ENCODE results near the gene NOCT. TPM values are rescaled to one million over a fixed set of nuclear protein-coding genes. Genes with fewer than 3 reads are reported as not detected.
A peak's percentile ranks its signal among the peaks of the same experiment; 100 is the strongest.
"Not testable (repeated sequence)": the region's sequence is repeated elsewhere in the genome, so short reads cannot be mapped to it uniquely, and the experiment has no call there.

The NOCT gene
- polyA plus RNA-seq, 6 donors from 2014 or later, result 0.41 to 4.3 (median 1.3) TPM; not detected in 1

- DNase-seq (no peak), ATAC-seq (ENCODE audit: low read depth in 2 of 2) (no peak)
- H3K4me3 Mint-ChIP-seq, result no peak overlapping the region
- no peaks in the 10 kb centered on the region for H3K27me3 Mint-ChIP-seq
- peak overlapping the region in 4 of 6 donors; percentile 20 to 26 (median 22) for H3K27ac Mint-ChIP-seq
- no peaks in the 10 kb centered on the region for H3K9me3 Mint-ChIP-seq
- peaks cover 35 to 50% (median 42%) of the 10 kb centered on the region in 3 donors for H3K4me1 Mint-ChIP-seq
- H3K36me3 Mint-ChIP-seq, result no peaks in the 10 kb centered on the region
Measured at GRCh38 chr4:139035650-139036049, 20.1 kb downstream of the NOCT start.

GRCh38 chr4:139036885-139037284, 21.3 kb downstream of the NOCT start:
- no peaks in the 10 kb centered on the region for H3K9me3 Mint-ChIP-seq
- DNase-seq (no peak), ATAC-seq (ENCODE audit: low read depth in 2 of 2) (no peak)
- peaks cover 31 to 41% (median 33%) of the 10 kb centered on the region in 3 donors for H3K4me1 Mint-ChIP-seq
- H3K4me3 Mint-ChIP-seq, result no peak overlapping the region
- H3K36me3 Mint-ChIP-seq, result no peaks in the 10 kb centered on the region
- H3K27me3 Mint-ChIP-seq, result no peaks in the 10 kb centered on the region
- H3K27ac Mint-ChIP-seq, result peak overlapping the region in 3 of 6 donors; percentile 31 to 72 (median 32)

GRCh38 chr4:139038874-139039443, 23.4 kb downstream of the NOCT start:
- peak overlapping the region in 1 of 8 donors; percentile 43 for H3K4me3 Mint-ChIP-seq
- no peaks in the 10 kb centered on the region for H3K27me3 Mint-ChIP-seq
- no peak for DNase-seq
- H3K36me3 Mint-ChIP-seq, result no peaks in the 10 kb centered on the region
- no peaks in the 10 kb centered on the region for H3K9me3 Mint-ChIP-seq
- peak overlapping the region in 3 of 6 donors; percentile 12 to 45 (median 12) for H3K27ac Mint-ChIP-seq
- peaks cover 20 to 32% (median 28%) of the 10 kb centered on the region in 3 donors for H3K4me1 Mint-ChIP-seq
- ATAC-seq (ENCODE audit: low read depth in 2 of 2), result no peak

GRCh38 chr4:139042981-139043460, 27.4 kb downstream of the NOCT start:
- peak overlapping the region in 2 of 6 donors; percentile 15 to 78 for H3K27ac Mint-ChIP-seq
- no peaks in the 10 kb centered on the region for H3K36me3 Mint-ChIP-seq
- no peak for DNase-seq
- no peaks in the 10 kb centered on the region for H3K27me3 Mint-ChIP-seq
- H3K4me1 Mint-ChIP-seq, result no peaks in the 10 kb centered on the region
- H3K9me3 Mint-ChIP-seq, result no peaks in the 10 kb centered on the region
- ATAC-seq (ENCODE audit: low read depth in 2 of 2), result no peak
- H3K4me3 Mint-ChIP-seq, result no peak overlapping the region

GRCh38 chr4:139044291-139044690, 28.7 kb downstream of the NOCT start:
- Mint-ChIP-seq H3K4me1 (peaks cover 0 to 3% (median 0%) of the 10 kb centered on the region in 3 donors), H3K36me3 (no peaks in the 10 kb centered on the region), H3K9me3 (no peaks in the 10 kb centered on the region), H3K27me3 (no peaks in the 10 kb centered on the region), H3K4me3 (no peak overlapping the region), H3K27ac (peak overlapping the region in 1 of 6 donors; percentile 39)
- no peak for DNase-seq
- ATAC-seq (ENCODE audit: low read depth in 2 of 2), result no peak

- Mint-ChIP-seq H3K4me1 (peaks cover 0 to 3% (median 0%) of the 10 kb centered on the region in 3 donors), H3K4me3 (no peak overlapping the region), H3K27me3 (no peaks in the 10 kb centered on the region), H3K27ac (peak overlapping the region in 3 of 6 donors; percentile 3 to 76 (median 68)), H3K9me3 (no peaks in the 10 kb centered on the region), H3K36me3 (no peaks in the 10 kb centered on the region)
- no peak for ATAC-seq (ENCODE audit: low read depth in 2 of 2)
- no peak for DNase-seq
Measured at GRCh38 chr4:139048026-139048425, 32.4 kb downstream of the NOCT start.

- Mint-ChIP-seq H3K9me3 (no peaks in the 10 kb centered on the region), H3K36me3 (peaks cover 10 to 13% of the 10 kb centered on the region in 2 donors), H3K4me3 (no peak overlapping the region), H3K27me3 (no peaks in the 10 kb centered on the region), H3K27ac (peak overlapping the region in 1 of 6 donors; percentile 68), H3K4me1 (peaks cover 2 to 12% (median 8%) of the 10 kb centered on the region in 3 donors)
- ATAC-seq (ENCODE audit: low read depth in 2 of 2), result no peak
- DNase-seq, result no peak
Measured at GRCh38 chr4:139050446-139050845, 34.9 kb downstream of the NOCT start.

GRCh38 chr4:139053909-139054308, 38.3 kb downstream of the NOCT start:
- no peak overlapping the region for H3K4me3 Mint-ChIP-seq
- H3K9me3 Mint-ChIP-seq, result no peaks in the 10 kb centered on the region
- H3K27ac Mint-ChIP-seq, result peak overlapping the region in 4 of 6 donors; percentile 0 to 90 (median 53)
- no peaks in the 10 kb centered on the region for H3K27me3 Mint-ChIP-seq
- H3K36me3 Mint-ChIP-seq, result peaks cover 17 to 24% of the 10 kb centered on the region in 2 donors
- DNase-seq, result no peak
- peaks cover 7 to 18% (median 13%) of the 10 kb centered on the region in 3 donors for H3K4me1 Mint-ChIP-seq
- ATAC-seq (ENCODE audit: low read depth in 2 of 2), result no peak

GRCh38 chr4:139054791-139055505, 39.4 kb downstream of the NOCT start:
- H3K9me3 Mint-ChIP-seq, result no peaks in the 10 kb centered on the region
- DNase-seq, result no peak

GRCh38 chr4:139059026-139059425, 43.4 kb downstream of the NOCT start:
- Mint-ChIP-seq H3K4me1 (peaks cover 7 to 18% (median 11%) of the 10 kb centered on the region in 3 donors), H3K36me3 (peaks cover 17 to 23% of the 10 kb centered on the region in 2 donors)
- not testable (repeated sequence) for ATAC-seq (ENCODE audit: low read depth in 2 of 2); H3K27ac Mint-ChIP-seq; DNase-seq; H3K27me3 Mint-ChIP-seq; H3K4me3 Mint-ChIP-seq; H3K9me3 Mint-ChIP-seq

More at GRCh38 chr4:139054791-139055505, 39.4 kb downstream of the NOCT start:
- H3K4me3 Mint-ChIP-seq, result no peak overlapping the region
- H3K4me1 Mint-ChIP-seq, result peaks cover 7 to 18% (median 11%) of the 10 kb centered on the region in 3 donors
- no peak for ATAC-seq (ENCODE audit: low read depth in 2 of 2)
- no peaks in the 10 kb centered on the region for H3K27me3 Mint-ChIP-seq
- H3K27ac Mint-ChIP-seq, result peak overlapping the region in 5 of 6 donors; percentile 39 to 92 (median 52)
- H3K36me3 Mint-ChIP-seq, result peaks cover 17 to 27% of the 10 kb centered on the region in 2 donors

- H3K9me3 Mint-ChIP-seq, result no peaks in the 10 kb centered on the region
- peak overlapping the region in 2 of 6 donors; percentile 25 to 52 for H3K27ac Mint-ChIP-seq
- peaks cover 6 to 17% of the 10 kb centered on the region in 2 donors for H3K36me3 Mint-ChIP-seq
- no peak for ATAC-seq (ENCODE audit: low read depth in 2 of 2)
- DNase-seq, result no peak
- H3K27me3 Mint-ChIP-seq, result no peaks in the 10 kb centered on the region
- peaks cover 5% of the 10 kb centered on the region in 3 donors for H3K4me1 Mint-ChIP-seq
- no peak overlapping the region for H3K4me3 Mint-ChIP-seq
Measured at GRCh38 chr4:139060591-139060990, 45.0 kb downstream of the NOCT start.

GRCh38 chr4:139076016-139076744, 60.6 kb downstream of the NOCT start:
- Mint-ChIP-seq H3K4me3 (no peak overlapping the region), H3K4me1 (peaks cover 17 to 53% (median 21%) of the 10 kb centered on the region in 3 donors), H3K27ac (peak overlapping the region in 1 of 6 donors; percentile 74), H3K27me3 (no peaks in the 10 kb centered on the region), H3K36me3 (peaks cover 5 to 8% of the 10 kb centered on the region in 2 donors), H3K9me3 (no peaks in the 10 kb centered on the region)
- DNase-seq (no peak), ATAC-seq (ENCODE audit: low read depth in 2 of 2) (no peak)
